A673 (cell line): Measurements from ENCODE around the gene DPYSL4.

Source experiments
- CTCF ChIP-seq: fragments of 300-800, 200-600 bp; sonication (generic); conservative IDR thresholded peaks from 2 replicates; pipeline ENCODE4 v1.5.1; 2017; ENCODE audit warnings: low read depth, mild to moderate bottlenecking, antibody characterized with exemption, low read length, moderate library complexity, mixed read lengths
- EZH2 ChIP-seq: fragments of 200-600 bp; sonication (generic); IDR thresholded peaks from 2 replicates; pipeline ENCODE4 v1.6.1; 2017; ENCODE audit warnings: borderline replicate concordance, low read depth, mild to moderate bottlenecking, mixed read lengths, antibody characterized with exemption, low read length; ENCODE audit not compliant: poor library complexity, severe bottlenecking

GRCh38 chr10:132155723-132156381, 30.9 kb upstream of the DPYSL4 start:
- TF ChIP-seq CTCF (no peak), EZH2 (no peak)
